ENCODE results near the gene BSCL2.

The BSCL2 gene

DNA sequence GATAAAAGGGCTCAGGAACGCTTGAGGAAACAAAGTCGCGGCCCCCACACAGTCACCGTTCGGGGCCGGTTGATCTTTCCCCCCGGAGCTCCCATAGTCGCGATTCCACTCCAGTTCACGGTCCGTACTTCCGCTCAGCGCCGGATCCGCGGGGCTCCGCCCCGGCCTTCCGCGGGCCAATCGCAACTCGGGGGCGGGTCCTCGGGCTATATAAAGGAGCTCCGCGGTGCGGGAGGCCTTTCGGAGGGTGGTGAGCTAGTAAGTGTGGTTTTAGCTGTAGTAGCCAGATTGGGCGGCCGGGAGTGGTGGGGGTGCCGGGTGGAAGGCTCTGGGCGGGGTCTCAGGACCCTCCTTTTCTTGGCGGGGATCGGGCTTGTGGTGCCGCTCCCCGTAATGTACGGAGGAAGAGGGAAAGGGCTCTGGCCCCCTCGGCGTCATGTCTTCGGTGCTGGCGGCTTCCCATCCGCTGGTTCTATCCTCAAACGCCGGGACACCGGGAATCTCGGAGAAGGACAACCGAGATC is 42.1 kb downstream of the BSCL2 start, which contains the start of the genes C11orf98 and CSKMT:
TSS of gene C11orf98 (minus strand) at position 136 of the 524 bp plus-strand sequence. CDS start at position 95, 41 bp downstream.
TSS of gene CSKMT (plus strand) at position 238 of the 524 bp plus-strand sequence. CDS start 568 bp downstream, outside the sequence.
- H3K4me2 ChIP-seq (ENCODE audit: low read depth, low read length, poor library complexity, severe bottlenecking): peak within 1 kb of the TSS; percentile 79
- H3K9me2 ChIP-seq (replicated peaks; ENCODE audit: low read depth, low read length): no peaks in the 10 kb centered on the region
- peak within 1 kb of the TSS; percentile 89 for H3K9ac ChIP-seq (ENCODE audit: low read depth, low read length, poor library complexity, severe bottlenecking)
- TF ChIP-seq, protein P1, sequence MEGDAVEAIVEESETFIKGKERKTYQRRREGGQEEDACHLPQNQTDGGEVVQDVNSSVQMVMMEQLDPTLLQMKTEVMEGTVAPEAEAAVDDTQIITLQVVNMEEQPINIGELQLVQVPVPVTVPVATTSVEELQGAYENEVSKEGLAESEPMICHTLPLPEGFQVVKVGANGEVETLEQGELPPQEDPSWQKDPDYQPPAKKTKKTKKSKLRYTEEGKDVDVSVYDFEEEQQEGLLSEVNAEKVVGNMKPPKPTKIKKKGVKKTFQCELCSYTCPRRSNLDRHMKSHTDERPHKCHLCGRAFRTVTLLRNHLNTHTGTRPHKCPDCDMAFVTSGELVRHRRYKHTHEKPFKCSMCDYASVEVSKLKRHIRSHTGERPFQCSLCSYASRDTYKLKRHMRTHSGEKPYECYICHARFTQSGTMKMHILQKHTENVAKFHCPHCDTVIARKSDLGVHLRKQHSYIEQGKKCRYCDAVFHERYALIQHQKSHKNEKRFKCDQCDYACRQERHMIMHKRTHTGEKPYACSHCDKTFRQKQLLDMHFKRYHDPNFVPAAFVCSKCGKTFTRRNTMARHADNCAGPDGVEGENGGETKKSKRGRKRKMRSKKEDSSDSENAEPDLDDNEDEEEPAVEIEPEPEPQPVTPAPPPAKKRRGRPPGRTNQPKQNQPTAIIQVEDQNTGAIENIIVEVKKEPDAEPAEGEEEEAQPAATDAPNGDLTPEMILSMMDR (conservative IDR thresholded peaks at IDR 0.05; ENCODE audit: low read length): no peak
- no peak for TF ChIP-seq EZH2phosphoT487 (IDR thresholded peaks at IDR 0.05; ENCODE audit: borderline replicate concordance)
- peaks cover 33% of the 10 kb centered on the region for H3K4me1 ChIP-seq (ENCODE audit: insufficient read depth, low read length, poor library complexity, severe bottlenecking)
- H3F3A ChIP-seq (ENCODE audit: low read depth): peaks cover 9% of the 10 kb centered on the region; the same call in 1 of the 2 replicates
- H3K79me2 ChIP-seq (ENCODE audit: insufficient read depth, low read length): peaks cover 58% of the 10 kb centered on the region
- H3K9me3 ChIP-seq (ENCODE audit: insufficient read depth, low read depth, low read length): no peaks in the 10 kb centered on the region
- H2AFZ ChIP-seq (ENCODE audit: low read length): peak within 1 kb of the TSS; percentile 95
- no peaks in the 10 kb centered on the region for H3K27me3 ChIP-seq (ENCODE audit: insufficient read depth, low read length, poor library complexity, severe bottlenecking)
- H3K36me3 ChIP-seq (ENCODE audit: insufficient read depth, low read length): peaks cover 5% of the 10 kb centered on the region; the same call in 1 of the 2 replicates
- H4K20me1 ChIP-seq (ENCODE audit: insufficient read depth, low read length, poor library complexity, severe bottlenecking): peaks cover 20% of the 10 kb centered on the region
- peak within 1 kb of the TSS; percentile 98 for H3K4me3 ChIP-seq (ENCODE audit: low read length, poor library complexity, severe bottlenecking)

DNA sequence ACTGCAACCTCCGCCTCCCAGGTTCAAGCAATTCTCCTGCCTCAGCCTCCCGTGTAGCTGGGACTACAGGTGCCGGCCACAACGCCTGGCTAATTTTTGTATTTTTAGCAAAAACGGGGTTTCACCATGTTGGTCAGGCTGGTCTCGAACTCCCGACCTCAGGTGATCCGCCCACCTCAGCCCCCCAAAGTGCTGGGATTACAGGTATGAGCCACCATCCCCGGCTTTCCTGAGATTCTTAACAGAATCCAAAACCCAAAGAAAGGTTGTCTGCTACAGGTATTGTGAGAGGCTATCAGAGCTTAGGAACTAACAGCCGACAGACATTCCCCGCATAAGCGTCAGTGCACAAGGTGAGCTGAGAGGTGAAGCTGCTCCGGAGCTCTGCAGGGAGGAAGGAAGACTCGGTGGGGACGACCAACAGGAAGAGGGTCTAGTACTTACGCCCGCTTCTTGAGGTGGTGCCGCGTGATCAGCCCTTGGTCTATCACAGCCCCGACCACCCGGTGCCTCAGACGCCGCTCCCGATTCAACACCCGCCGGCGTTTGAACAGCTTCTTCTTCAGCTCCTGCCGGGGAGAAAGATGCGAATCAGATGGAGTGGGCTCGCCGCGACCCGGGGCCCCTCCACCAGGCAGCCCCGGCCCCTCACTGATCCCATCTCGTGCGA is 42.7 kb downstream of the BSCL2 start:
- Histone ChIP-seq H3K9ac (ENCODE audit: low read depth, low read length, poor library complexity, severe bottlenecking) (peak overlapping the region; percentile 89), H3K4me2 (ENCODE audit: low read depth, low read length, poor library complexity, severe bottlenecking) (peak overlapping the region; percentile 79), H3K79me2 (ENCODE audit: insufficient read depth, low read length) (peaks cover 52% of the 10 kb centered on the region), H3F3A (ENCODE audit: low read depth) (0 out of 2 replicates have a peak, but pooled peaks cover 9% of the 10 kb centered on the region), H3K36me3 (ENCODE audit: insufficient read depth, low read length) (peaks cover 5% of the 10 kb centered on the region; the same call in 1 of the 2 replicates), H3K4me1 (ENCODE audit: insufficient read depth, low read length, poor library complexity, severe bottlenecking) (peaks cover 28% of the 10 kb centered on the region), H3K27me3 (ENCODE audit: insufficient read depth, low read length, poor library complexity, severe bottlenecking) (no peaks in the 10 kb centered on the region), H3K4me3 (ENCODE audit: low read length, poor library complexity, severe bottlenecking) (peak overlapping the region; percentile 98), H3K9me3 (ENCODE audit: insufficient read depth, low read depth, low read length) (no peaks in the 10 kb centered on the region), H4K20me1 (ENCODE audit: insufficient read depth, low read length, poor library complexity, severe bottlenecking) (peaks cover 20% of the 10 kb centered on the region), H2AFZ (ENCODE audit: low read length) (peak overlapping the region; percentile 95), H3K9me2 (replicated peaks; ENCODE audit: low read depth, low read length) (no peaks in the 10 kb centered on the region)
- TF ChIP-seq EZH2phosphoT487 (IDR thresholded peaks at IDR 0.05; ENCODE audit: borderline replicate concordance): no peak
- TF ChIP-seq, protein P1 (conservative IDR thresholded peaks at IDR 0.05; ENCODE audit: low read length): no peak

DNA sequence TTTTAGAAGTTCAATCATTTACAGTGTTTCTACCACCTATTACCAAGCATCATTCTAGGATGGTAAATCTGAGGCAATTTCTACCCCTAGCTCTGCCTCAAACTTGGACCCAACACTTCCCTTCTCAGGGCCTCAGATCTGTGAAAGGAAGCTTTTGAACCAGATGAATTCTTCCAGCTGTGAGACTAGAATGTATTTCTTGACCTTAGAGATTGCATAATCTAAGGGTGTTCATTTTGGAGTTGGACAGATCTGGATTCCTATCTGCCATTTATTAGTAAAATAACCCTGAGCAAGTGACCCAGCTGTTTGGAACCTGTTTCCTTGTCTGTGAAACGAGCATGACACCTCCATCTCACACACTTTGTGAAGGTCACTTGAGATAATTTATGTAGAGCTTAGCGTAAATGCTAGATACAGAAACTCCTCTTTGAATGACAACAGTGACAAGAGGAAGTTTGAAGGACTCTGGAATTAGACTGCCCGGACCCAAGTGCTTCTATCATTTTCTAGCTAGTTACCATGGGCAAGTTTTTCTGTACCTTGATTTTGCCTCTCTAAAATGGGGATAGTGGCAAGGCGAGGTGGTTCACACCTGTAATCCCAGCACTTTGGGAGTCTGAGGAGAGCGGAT is 50.3 kb downstream of the BSCL2 start:
- H3K4me1 ChIP-seq (ENCODE audit: insufficient read depth, low read length, poor library complexity, severe bottlenecking): peaks cover 7% of the 10 kb centered on the region
- no peak overlapping the region for H2AFZ ChIP-seq (ENCODE audit: low read length)
- no peak overlapping the region for H3K9ac ChIP-seq (ENCODE audit: low read depth, low read length, poor library complexity, severe bottlenecking)
- H3K36me3 ChIP-seq (ENCODE audit: insufficient read depth, low read length): no peaks in the 10 kb centered on the region
- no peaks in the 10 kb centered on the region for H3K9me3 ChIP-seq (ENCODE audit: insufficient read depth, low read depth, low read length)
- H3K4me2 ChIP-seq (ENCODE audit: low read depth, low read length, poor library complexity, severe bottlenecking): no peak overlapping the region
- TF ChIP-seq EZH2phosphoT487 (IDR thresholded peaks at IDR 0.05; ENCODE audit: borderline replicate concordance): no peak
- TF ChIP-seq, protein P1 (conservative IDR thresholded peaks at IDR 0.05; ENCODE audit: low read length): no peak
- 0 out of 2 replicates have a peak, but pooled peaks cover 3% of the 10 kb centered on the region for H3F3A ChIP-seq (ENCODE audit: low read depth)
- peaks cover 12% of the 10 kb centered on the region for H3K79me2 ChIP-seq (ENCODE audit: insufficient read depth, low read length)
- H3K9me2 ChIP-seq (replicated peaks; ENCODE audit: low read depth, low read length): no peaks in the 10 kb centered on the region
- no peaks in the 10 kb centered on the region for H3K27me3 ChIP-seq (ENCODE audit: insufficient read depth, low read length, poor library complexity, severe bottlenecking)
- H4K20me1 ChIP-seq (ENCODE audit: insufficient read depth, low read length, poor library complexity, severe bottlenecking): no peaks in the 10 kb centered on the region
- no peak overlapping the region for H3K4me3 ChIP-seq (ENCODE audit: low read length, poor library complexity, severe bottlenecking)
